LNCAP (cell line): ENCODE results near the gene EML6.

Source experiments
- CTCF ChIP-seq: fragments of 450-650 bp; IDR thresholded peaks from 2 replicates; pipeline ENCODE4 v1.5.1; 2017; ENCODE audit warnings: mild to moderate bottlenecking

The EML6 gene

GRCh38 chr2:54681416-54681815 is 42.0 kb upstream of the EML6 start:
- TF ChIP-seq CTCF, result no peak

- TF ChIP-seq CTCF, result no peak
These were observed 39.9 kb upstream of the EML6 start for GRCh38 chr2:54683596-54683995.

GRCh38 chr2:54685263-54685775 is 38.1 kb upstream of the EML6 start:
- TF ChIP-seq CTCF, result no peak

- TF ChIP-seq CTCF, result no peak
These were observed 35.8 kb upstream of the EML6 start for GRCh38 chr2:54687595-54688152.

- no peak for TF ChIP-seq CTCF
These were observed 31.9 kb upstream of the EML6 start for GRCh38 chr2:54691445-54692135.

- TF ChIP-seq CTCF, result no peak
These were observed 30.9 kb upstream of the EML6 start for GRCh38 chr2:54692556-54692955.

- no peak for TF ChIP-seq CTCF
These were observed 28.1 kb upstream of the EML6 start for GRCh38 chr2:54695378-54695777.
